ENCODE results near the gene AKR1B15. TPM values are rescaled to one million over a fixed set of nuclear protein-coding genes. Genes with fewer than 3 reads are reported as not detected.

The AKR1B15 gene
- polyA plus RNA-seq, 2 of the 4 experiments (the other 2 are of a cell fraction): 17.9 to 24.7 TPM

- Histone ChIP-seq H3K27ac (peak overlapping the region in 1 of 2 experiments; percentile 44; a peak in 1 of 6 replicates), H3K9me3 (0 out of 3 replicates have a peak, but pooled peaks cover 6% of the 10 kb centered on the region), H3K4me3 (no peak overlapping the region), H3K4me2 (no peak overlapping the region), H3K4me1 (peaks cover 44% of the 10 kb centered on the region)
- DNase-seq (ENCODE audit: low read depth in 1 of 2, low spot score in 1 of 2) (no peak), ATAC-seq (no peak), FAIRE-seq (no peak)
- ChIA-PET POLR2A (no interaction called here), CTCF (interaction anchor here (1.1 to 2.9 kb wide), 7 partner anchors 10 to 196 kb away, joined by 3 to 16 read pairs (median 5); no protein-coding TSS in a partner anchor)
- TF ChIP-seq ZNF302 (CRISPR knock-in tag; IDR thresholded peaks at IDR 0.05) (no peak), MAFK (IDR thresholded peaks at IDR 0.05; ENCODE audit: partially characterized antibody) (peak; percentile 79)
- 43% methylated on average over 2 of the region's 2 CpGs for WGBS (ENCODE audit: missing lambda C conversion rate)
Measured at GRCh38 chr7:134616611-134617010, 67.7 kb downstream of the AKR1B15 start.

- FAIRE-seq (no peak), DNase-seq (ENCODE audit: low read depth in 1 of 2, low spot score in 1 of 2) (no peak), ATAC-seq (peak in 1 of 2 experiments; percentile 38; a peak in 2 of 6 replicates)
- peak overlapping the region; percentile 45 for H3K4me2 ChIP-seq
- 48% methylated on average over 5 of the region's 5 CpGs for WGBS (ENCODE audit: missing lambda C conversion rate)
- H3K4me1 ChIP-seq: peaks cover 32% of the 10 kb centered on the region
- POLR2A ChIA-PET: interaction anchor here (0.8 to 2.0 kb wide), 3 partner anchors 28 to 184 kb away, joined by 3 to 15 read pairs (median 3); partner anchors contain the start of gene BPGM
- no peak overlapping the region for H3K4me3 ChIP-seq
- CTCF ChIA-PET: interaction anchor here (0.7 to 5.7 kb wide), 10 partner anchors 9 to 187 kb away, joined by 3 to 63 read pairs (median 5); no protein-coding TSS in a partner anchor
- H3K9me3 ChIP-seq: 0 out of 3 replicates have a peak, but pooled peaks cover 3% of the 10 kb centered on the region
- no peak for TF ChIP-seq KDM1A (IDR thresholded peaks at IDR 0.05; ENCODE audit: low read depth)
- TF ChIP-seq FOSL2 (IDR thresholded peaks at IDR 0.05): no peak
- TF ChIP-seq FOSL2 (CRISPR knock-in tag; IDR thresholded peaks at IDR 0.05): peak; percentile 31; the same call in 1 of the 2 replicates
- peak overlapping the region; percentile 44 to 54; a peak in 5 of 6 replicates for H3K27ac ChIP-seq
Measured at GRCh38 chr7:134618756-134619530, 70.0 kb downstream of the AKR1B15 start.

- ChIA-PET POLR2A (interaction anchor here (0.5 to 2.0 kb wide), 4 partner anchors 27 to 85 kb away, joined by 3 to 15 read pairs (median 3); partner anchors contain the start of gene BPGM), CTCF (interaction anchor here (0.7 to 5.7 kb wide), 14 partner anchors 10 to 199 kb away, joined by 3 to 63 read pairs (median 5); partner anchors contain the start of gene AKR1B15)
- H3K9me3 ChIP-seq: 0 out of 3 replicates have a peak, but pooled peaks cover 3% of the 10 kb centered on the region
- ATAC-seq (peak; percentile 83 to 86), FAIRE-seq (peak; percentile 13), DNase-seq (ENCODE audit: low read depth in 1 of 2, low spot score in 1 of 2) (peak in 1 of 2 experiments; percentile 66)
- TF ChIP-seq CHD4 (IDR thresholded peaks at IDR 0.05; ENCODE audit: borderline replicate concordance) (no peak), CBX8 (IDR thresholded peaks at IDR 0.05) (0 out of 2 replicates have a peak, but pooled peaks have one; percentile 13), JUNB (IDR thresholded peaks at IDR 0.05) (peak; percentile 66; the same call in 1 of the 2 replicates), EP300 (IDR thresholded peaks at IDR 0.05) (no peak), HDAC2 (IDR thresholded peaks at IDR 0.05) (no peak), FOSL2 (IDR thresholded peaks at IDR 0.05) (peak; percentile 43; the same call in 1 of the 2 replicates), FOSL2 (CRISPR knock-in tag; IDR thresholded peaks at IDR 0.05) (peak; percentile 74)
- H3K4me2 ChIP-seq: peak overlapping the region; percentile 45
- 27% methylated on average over 2 of the region's 2 CpGs for WGBS (ENCODE audit: missing lambda C conversion rate)
- H3K27ac ChIP-seq: peak overlapping the region; percentile 44 to 54; a peak in 5 of 6 replicates
- peaks cover 25% of the 10 kb centered on the region for H3K4me1 ChIP-seq
- H3K4me3 ChIP-seq: no peak overlapping the region
Measured at GRCh38 chr7:134619627-134620331, 70.9 kb downstream of the AKR1B15 start.

GRCh38 chr7:134622303-134622995, 73.5 kb downstream of the AKR1B15 start:
- TF ChIP-seq CHD4 (IDR thresholded peaks at IDR 0.05; ENCODE audit: borderline replicate concordance) (no peak), RNF2 (IDR thresholded peaks at IDR 0.05; ENCODE audit: borderline replicate concordance, low read depth) (no peak), PHF8 (IDR thresholded peaks at IDR 0.05; ENCODE audit: borderline replicate concordance, low read depth) (no peak), FOSB (CRISPR knock-in tag; IDR thresholded peaks at IDR 0.05) (no peak), RAD21 (conservative IDR thresholded peaks at IDR 0.05 in 1 of 2, IDR thresholded peaks at IDR 0.05 in 1 of 2) (no peak), KDM1A (IDR thresholded peaks at IDR 0.05; ENCODE audit: low read depth) (no peak), ZNF302 (CRISPR knock-in tag; IDR thresholded peaks at IDR 0.05) (no peak), HOXA7 (CRISPR knock-in tag; IDR thresholded peaks at IDR 0.05) (no peak), HEYL (CRISPR knock-in tag; IDR thresholded peaks at IDR 0.05) (no peak), MYC (IDR thresholded peaks at IDR 0.05; ENCODE audit: borderline replicate concordance, low read length) (no peak), ZC3H11A (IDR thresholded peaks at IDR 0.05) (no peak), CBX2 (IDR thresholded peaks at IDR 0.05; ENCODE audit: borderline replicate concordance, low read depth) (no peak), EP300 (IDR thresholded peaks at IDR 0.05) (no peak), SREBF2 (IDR thresholded peaks at IDR 0.05) (no peak), EHMT2 (IDR thresholded peaks at IDR 0.05; ENCODE audit: low read depth) (no peak)
- no peak overlapping the region for H3K27ac ChIP-seq
- POLR2A ChIA-PET: no interaction called here
- FAIRE-seq (no peak), DNase-seq (ENCODE audit: low read depth in 1 of 2, low spot score in 1 of 2) (no peak), ATAC-seq (no peak)
- 0 out of 3 replicates have a peak, but pooled peaks cover 3% of the 10 kb centered on the region for H3K9me3 ChIP-seq
- peaks cover 24% of the 10 kb centered on the region for H3K4me1 ChIP-seq
- WGBS (ENCODE audit: missing lambda C conversion rate): 67% methylated on average over 7 of the region's 7 CpGs
- CTCF ChIA-PET: interaction anchor here (0.7 to 5.7 kb wide), 4 partner anchors 10 to 652 kb away, joined by 3 to 63 read pairs (median 4); no protein-coding TSS in a partner anchor
- no peak overlapping the region for H3K4me3 ChIP-seq
- no peak overlapping the region for H3K4me2 ChIP-seq
